HG03378 (cell line): ENCODE measurements around the gene CPT1C.

Experiments
- ATAC-seq: cut with Tn5 transposase; IDR thresholded peaks from one replicate; pipeline ENCODE4 v1.9.1; 2021; ENCODE audit warnings: mild to moderate bottlenecking, moderate library complexity; ENCODE audit not compliant: unreplicated experiment

CPT1C gene

DNA sequence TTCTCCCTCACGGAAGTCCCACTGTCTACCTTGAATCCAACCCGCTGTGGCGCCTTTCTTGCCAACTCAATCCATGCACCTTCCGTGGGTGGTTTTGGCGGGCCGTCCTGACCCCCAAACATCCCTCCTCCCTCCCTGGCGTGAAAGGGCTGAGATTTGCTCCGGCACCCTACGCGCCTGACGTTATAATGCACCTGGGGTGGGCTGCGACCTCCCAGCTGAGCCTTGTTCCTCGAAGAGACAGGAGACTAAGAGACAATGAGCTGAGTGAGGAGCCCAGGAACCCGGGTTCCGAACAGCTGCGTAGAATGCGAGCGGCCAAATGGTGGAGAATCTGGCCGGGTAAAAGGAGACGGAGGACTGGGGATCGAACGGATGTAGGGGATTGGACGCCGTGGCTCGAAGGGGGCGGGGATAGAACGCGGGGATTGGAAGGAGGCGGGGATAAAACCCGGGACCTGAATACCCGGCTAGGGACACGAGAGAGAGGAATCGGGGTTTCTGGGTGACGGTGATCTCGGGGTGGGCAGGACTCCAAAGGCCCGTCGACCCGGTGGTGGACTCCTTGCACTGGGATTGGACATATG, at the start of gene CPT1C:
CPT1C (plus strand) TSS at position 461 of the 587 bp plus-strand sequence. CDS start 1,137 bp downstream, outside the sequence.
- no peak for ATAC-seq

DNA sequence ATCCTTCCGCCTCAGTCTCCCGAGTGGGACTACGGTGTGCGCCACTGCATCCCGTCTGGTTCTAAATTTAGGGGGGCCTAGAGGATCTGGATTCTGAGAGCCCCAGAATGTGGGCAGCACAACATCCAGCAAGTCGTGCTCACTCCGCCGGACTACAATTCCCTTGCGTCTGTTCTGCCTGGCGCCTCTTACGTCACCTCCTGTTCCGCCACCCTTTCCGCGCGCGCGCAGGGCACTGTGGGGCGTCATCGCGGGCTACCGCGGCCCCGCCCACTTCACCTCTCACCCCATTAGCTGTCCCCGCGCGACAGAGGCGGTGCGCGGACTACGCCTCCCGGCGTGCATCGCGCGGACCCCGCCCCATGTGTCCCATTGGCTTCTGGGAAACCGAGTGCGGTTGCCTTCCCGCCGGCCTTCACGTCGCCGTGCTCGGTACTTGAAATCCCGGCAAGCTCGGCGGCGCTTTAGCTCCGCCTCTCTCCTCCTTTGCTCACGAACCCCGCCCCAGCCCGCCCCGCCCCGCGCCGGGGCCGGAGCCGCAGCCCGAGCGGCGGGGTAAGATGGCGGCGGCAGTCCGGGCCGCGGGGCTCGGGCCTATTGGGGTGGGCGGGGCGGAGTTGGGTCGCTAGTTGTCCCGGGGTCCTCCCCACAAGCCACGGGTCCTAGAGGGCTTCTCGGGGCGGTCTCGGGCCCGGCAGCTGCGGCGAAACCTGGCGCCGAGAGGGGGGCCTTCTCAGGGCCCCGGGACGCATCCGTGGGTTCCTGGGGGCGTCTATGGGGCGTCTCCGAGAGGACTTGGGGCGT, 49.0 kb upstream of the CPT1C start, which contains the start of gene SCAF1:
SCAF1 (plus strand) TSS at position 522 of the 804 bp plus-strand sequence. CDS start 2,818 bp downstream, outside the sequence.
- ATAC-seq: peak; percentile 52

- ATAC-seq: no peak
Observed at GRCh38 chr19:49642492-49643035, 48.4 kb upstream of the CPT1C start.

DNA sequence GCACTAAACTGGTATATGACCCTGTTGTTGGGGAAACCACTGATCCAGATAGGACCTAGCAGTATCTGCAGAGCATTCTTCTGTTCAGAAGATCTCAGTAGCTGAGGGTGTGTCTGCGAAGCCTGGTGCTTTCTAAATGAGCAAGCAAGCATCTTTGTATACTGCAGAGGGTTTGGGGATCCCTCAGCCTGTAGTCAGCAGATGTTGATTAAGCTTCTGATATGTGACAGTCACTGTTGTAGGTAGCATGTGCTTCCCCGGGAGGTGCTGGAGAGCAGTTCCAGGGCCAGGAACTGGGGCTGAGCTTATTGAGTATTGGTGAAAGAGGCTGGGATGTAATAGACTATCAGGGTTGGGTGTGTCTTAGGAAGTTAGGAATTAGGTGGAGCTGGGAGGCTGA, 47.5 kb upstream of the CPT1C start:
- ATAC-seq: no peak

DNA sequence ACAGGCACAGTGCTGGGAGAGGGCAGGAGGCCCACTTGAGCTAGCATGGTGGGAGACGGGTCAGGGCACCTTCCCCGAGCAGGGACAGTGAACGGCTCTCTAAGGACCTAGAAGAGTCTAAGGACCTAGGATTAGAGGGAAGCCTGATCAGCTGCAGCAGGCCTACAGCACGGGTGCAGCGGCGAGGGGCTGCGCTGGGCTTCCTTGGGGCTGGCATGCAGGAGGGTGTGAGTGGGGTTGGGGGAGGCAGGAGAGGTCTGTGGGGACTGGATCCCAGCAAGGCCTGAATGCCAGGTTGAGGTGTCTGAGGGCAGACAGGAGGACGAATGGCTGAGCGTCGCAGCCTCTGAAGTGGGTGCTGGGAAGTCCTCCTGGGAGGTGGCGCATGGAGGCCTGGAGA, 45.3 kb upstream of the CPT1C start:
- no peak for ATAC-seq

DNA sequence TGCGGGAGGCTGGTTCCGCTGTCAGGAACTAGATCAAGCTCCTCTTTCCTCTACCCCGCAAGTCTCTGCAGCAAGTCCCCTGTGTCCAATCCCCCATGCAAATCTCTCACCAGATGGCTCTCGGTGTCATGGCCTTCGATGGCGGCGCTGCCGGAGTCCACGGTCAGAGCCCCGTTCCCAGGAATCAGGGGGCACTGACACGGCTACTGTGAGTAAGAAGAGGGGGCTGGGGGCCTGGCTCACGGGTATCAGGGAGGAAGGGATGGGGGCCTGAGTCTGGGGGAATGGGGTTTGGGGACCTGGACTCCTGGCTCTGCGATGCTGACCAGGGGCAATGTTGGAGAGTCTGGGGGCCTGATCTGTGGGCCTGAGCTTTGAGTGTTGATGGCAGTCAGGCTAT, 44.9 kb upstream of the CPT1C start:
- no peak for ATAC-seq

DNA sequence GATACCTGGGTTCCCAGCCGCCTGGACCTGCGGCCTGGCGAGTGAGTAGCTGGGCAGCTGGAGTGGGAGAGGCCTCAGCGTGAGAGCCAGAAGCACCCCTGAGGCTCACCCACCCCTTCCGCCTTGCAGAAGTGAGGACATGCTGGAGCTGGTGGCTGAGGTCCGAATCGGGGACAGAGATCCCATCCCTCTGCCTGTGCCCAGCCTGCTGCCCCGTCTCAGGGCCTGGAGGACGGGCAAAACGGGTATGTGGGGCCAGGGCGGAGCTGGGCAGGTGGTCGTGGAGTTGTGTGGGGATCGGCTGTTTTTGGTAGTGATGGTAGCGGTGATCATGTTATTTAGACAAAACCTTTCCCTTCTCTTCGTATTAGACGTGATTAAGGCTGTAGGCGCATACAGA, 44.3 kb upstream of the CPT1C start:
- ATAC-seq: no peak

DNA sequence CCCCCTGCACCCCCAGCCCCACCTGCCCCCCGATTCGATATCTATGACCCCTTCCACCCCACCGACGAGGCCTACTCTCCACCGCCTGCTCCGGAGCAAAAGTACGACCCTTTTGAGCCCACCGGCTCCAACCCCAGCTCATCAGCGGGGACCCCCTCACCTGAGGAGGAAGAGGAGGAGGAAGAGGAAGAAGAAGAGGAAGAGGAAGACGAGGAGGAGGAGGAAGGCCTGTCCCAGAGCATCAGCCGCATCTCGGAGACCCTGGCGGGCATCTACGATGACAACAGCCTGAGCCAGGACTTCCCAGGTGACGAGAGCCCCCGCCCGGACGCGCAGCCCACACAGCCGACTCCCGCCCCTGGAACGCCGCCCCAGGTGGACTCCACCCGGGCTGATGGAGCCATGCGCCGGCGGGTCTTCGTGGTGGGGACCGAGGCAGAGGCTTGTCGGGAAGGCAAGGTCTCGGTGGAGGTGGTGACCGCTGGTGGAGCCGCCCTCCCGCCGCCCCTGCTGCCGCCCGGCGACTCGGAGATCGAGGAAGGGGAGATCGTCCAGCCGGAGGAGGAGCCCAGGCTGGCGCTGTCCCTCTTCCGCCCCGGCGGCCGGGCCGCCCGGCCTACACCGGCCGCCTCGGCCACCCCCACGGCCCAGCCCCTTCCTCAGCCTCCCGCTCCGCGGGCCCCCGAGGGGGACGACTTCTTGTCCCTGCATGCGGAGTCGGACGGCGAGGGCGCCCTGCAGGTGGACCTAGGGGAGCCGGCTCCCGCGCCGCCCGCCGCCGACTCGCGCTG, 39.7 kb upstream of the CPT1C start:
- ATAC-seq: no peak

- no peak for ATAC-seq
Observed at GRCh38 chr19:49651820-49652550, 38.9 kb upstream of the CPT1C start.

DNA sequence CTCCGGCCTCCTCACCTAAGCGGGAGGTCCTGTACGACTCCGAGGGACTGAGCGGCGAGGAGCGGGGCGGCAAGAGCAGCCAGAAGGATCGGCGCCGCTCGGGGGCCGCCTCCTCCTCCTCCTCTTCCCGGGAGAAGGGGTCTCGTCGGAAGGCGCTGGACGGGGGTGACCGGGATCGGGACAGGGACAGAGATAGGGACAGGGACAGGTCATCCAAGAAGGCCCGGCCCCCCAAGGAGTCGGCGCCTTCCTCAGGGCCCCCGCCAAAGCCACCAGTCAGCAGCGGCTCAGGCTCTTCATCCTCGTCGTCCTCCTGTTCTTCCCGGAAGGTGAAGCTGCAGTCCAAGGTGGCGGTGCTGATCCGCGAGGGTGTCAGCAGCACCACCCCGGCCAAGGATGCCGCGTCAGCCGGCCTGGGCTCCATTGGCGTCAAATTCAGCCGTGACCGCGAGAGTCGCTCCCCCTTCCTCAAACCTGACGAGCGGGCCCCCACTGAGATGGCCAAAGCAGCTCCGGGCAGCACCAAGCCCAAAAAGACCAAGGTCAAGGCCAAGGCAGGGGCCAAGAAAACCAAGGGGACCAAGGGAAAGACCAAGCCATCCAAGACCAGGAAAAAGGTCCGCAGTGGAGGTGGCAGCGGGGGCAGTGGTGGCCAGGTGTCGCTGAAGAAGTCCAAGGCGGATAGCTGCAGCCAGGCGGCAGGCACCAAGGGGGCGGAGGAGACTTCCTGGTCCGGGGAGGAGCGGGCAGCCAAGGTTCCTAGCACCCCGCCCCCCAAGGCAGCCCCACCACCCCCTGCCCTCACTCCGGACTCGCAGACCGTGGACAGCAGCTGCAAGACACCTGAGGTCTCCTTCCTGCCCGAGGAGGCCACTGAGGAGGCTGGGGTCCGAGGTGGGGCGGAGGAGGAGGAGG, 38.1 kb upstream of the CPT1C start:
- no peak for ATAC-seq

GRCh38 chr19:49653466-49653806, 37.5 kb upstream of the CPT1C start:
- ATAC-seq: no peak

GRCh38 chr19:49654581-49654980, 36.3 kb upstream of the CPT1C start:
- no peak for ATAC-seq

- ATAC-seq: no peak
Observed at GRCh38 chr19:49655570-49656455, 35.1 kb upstream of the CPT1C start.

GRCh38 chr19:49656456-49657109, 34.3 kb upstream of the CPT1C start:
- ATAC-seq: no peak

DNA sequence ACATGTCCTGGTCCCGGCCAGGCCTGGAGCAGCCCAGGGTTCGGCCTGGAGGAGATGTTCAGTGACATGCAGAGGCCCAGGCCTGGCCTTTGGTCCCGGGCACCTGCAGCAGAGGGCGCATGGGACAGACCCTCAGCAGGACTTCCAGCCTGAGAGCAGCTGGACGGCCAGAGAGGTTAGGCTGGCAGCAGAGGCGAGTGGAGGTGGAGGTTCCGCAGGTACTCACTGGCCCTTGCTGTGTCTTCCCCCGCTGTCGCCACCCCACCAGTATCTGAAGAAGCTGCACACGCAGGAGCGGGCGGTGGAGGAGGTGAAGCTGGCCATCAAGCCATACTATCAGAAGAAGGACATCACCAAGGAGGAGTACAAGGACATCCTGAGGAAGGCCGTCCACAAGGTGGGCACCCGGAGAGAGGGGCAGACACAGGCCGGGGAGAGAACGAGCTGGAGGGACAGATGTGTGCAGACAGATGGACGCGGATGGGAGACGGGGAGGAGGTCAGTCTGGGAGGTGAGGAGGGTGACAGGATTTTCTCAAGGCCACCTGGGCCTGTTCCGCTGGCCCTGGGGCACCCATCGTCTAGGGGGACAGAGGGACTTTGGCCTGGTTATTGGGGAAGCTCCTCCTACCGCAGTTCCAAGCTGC, 33.3 kb upstream of the CPT1C start:
- no peak for ATAC-seq

DNA sequence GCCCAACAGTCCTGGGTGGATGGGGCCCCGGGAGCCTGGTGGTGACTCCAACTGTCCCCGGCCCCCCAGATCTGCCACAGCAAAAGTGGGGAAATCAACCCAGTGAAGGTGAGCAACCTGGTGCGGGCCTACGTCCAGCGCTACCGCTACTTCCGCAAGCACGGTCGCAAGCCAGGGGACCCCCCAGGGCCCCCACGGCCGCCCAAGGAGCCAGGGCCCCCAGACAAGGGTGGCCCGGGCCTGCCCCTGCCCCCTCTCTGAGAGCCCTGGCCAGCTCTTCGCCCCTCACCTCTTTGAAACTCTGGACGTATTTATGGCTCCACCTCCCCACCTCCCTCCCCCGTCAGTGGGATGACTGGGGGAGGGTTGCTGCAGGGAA, 32.8 kb upstream of the CPT1C start:
- no peak for ATAC-seq

- ATAC-seq: no peak
Observed at GRCh38 chr19:49658566-49659442, 32.1 kb upstream of the CPT1C start.
